ENCODE data around the gene PIRT.
"Not testable (repeated sequence)": the region's sequence is repeated elsewhere in the genome, so short reads cannot be mapped to it uniquely, and the experiment has no call there.

PIRT gene

DNA sequence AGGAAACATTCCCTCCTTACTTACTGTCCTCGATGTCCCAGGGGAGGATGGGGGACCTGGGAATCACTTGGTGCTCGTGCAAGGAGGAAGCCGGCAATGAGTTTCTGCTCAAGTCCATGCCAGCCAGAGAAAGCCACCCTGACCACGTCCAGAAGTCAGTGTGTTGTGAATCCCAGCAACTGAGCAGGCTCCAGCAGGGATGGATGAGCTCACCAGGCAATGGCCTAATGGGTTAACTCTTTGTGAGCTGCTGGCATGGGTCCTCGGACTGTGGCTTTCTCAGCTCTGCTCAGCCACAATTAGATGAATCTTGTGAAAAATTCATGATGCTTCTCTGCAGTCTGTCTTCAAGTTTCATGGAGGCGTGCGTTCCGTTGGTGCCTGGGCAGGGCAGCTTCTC lies at the start of gene PIRT:
Gene PIRT (minus strand): TSS at position 167 of the 400 bp plus-strand sequence. CDS start 12,442 bp downstream, outside the sequence.
- no peak for DNase-seq (ENCODE audit: low spot score)

- no peak for DNase-seq (ENCODE audit: low spot score)
Measured at GRCh38 chr17:10881959-10882358, 44.1 kb upstream of the PIRT start.

DNA sequence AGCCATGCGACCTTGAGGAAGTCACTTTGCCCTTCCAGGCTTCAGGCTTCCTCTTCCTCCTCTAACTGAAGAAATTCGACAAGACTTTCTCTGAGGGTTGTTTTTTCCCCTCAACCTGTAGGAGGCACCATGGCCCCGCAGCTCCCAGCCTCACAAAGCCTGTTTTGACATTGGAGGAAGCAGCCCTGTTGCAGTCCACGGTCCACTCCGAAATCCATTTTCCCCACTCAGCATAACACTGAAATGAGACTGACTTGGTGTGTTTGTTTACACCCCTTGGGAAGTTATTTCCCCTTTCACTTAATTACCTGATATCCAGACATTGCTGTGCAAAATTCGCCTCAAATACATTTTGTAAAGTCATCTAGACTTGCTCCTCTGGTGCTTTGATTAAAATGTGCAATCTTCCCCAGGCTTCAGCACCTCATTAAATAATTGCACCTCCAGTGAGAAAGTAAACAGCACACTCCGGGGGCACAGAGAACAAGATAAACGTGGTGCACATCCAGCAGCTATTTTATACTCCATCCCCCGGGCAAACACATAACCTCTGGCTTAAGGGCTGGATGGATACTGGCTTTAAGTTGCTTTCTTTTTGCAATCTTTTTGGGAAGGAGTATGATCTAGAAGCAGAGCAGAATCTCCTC lies 41.4 kb upstream of the PIRT start:
- DNase-seq (ENCODE audit: low spot score): no peak

GRCh38 chr17:10875984-10876555 lies 38.2 kb upstream of the PIRT start:
- DNase-seq (ENCODE audit: low spot score): peak; percentile 29

- DNase-seq (ENCODE audit: low spot score): peak; percentile 46
Measured at GRCh38 chr17:10875430-10875851, 37.6 kb upstream of the PIRT start.

GRCh38 chr17:10871914-10872313 lies 34.0 kb upstream of the PIRT start:
- no peak for DNase-seq (ENCODE audit: low spot score)

DNA sequence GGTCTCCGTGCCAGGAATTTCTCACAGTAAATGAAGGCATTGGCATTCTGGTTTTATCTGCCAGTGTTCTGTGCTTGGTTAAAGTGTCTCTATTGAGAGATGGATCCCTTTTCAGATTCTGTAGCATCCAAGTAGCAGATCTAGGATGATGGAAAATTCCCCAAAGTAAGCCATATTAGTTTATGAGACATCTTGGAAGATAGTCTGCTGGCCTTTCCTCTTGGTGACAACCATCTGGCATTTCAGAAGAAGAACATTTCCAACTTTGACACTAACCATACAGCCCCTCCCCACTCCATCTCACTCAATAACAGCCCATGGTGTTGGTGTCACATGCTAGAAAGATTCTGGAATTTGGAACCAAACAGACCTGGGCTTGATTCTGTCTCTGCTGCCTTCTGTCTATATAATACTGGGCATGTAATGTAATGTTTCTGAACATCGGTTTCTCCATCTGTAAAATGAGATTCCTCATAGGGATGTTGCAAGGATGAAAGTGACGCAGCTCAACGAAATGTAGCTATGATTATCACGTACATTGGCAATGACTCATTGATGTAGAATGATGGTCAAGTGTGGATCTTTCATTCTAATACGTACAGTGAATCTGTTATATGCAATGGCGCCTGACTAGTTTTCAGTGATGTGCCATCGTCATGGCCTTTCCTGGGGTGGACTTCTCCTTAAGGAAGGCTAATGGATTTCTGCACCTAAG lies 32.6 kb upstream of the PIRT start:
- peak; percentile 30 for DNase-seq (ENCODE audit: low spot score)

DNA sequence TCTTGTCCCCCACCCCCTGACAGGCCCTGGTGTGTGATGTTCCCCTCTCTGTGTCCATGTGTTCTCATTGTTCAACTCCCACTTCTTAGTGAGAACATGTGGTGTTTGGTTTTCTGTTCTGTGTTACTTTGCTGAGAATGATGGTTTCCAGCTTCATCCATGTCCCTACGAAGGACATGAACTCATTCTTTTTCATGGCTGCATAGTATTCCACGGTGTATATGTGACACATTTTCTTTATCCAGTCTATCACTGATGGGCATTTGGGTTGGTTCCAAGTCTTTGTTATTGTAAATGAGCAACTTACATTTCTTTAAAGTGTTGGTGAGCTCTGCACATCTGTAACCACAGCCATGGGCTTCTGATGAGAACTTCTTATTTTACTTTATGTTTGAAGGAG lies 30.9 kb upstream of the PIRT start:
- not testable (repeated sequence) for DNase-seq (ENCODE audit: low spot score)

DNA sequence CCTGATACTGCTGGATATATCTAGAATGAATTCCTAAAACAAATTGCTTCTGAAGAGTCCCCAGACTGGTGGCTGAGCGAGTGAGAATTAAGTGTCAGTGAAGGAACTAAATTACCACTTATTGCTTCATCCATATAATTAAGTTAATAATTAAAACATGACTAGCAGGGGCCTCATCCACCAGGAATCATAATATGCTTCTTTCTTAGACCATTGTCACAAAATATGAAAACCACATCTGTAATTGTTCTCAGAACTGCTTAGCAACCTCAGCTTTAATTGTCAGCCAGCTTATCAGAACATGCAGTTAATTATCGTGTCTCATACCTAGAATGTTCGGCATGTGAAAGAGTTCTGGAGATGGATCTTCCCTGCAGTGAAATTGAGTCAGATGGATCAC lies 21.2 kb upstream of the PIRT start:
- DNase-seq (ENCODE audit: low spot score): no peak

DNA sequence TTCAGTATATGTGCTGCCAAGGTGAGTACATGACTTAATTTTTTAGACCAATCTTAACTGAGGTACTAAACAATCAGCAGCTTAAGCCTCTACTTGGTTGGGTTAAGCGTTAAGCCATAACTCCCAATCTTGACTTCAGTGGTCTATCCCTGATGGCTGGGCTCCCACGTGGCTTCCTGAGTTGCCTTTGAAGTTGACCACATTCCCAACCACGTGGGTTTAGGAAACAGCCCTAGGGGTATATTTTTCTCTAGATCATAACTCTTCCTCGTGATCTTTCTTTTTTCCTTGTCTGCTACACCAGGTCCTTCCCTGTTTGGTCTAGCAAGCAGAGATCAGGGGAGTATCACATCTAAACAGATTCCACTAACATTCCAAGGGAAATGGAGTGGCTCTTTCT lies 20.1 kb upstream of the PIRT start:
- no peak for DNase-seq (ENCODE audit: low spot score)

DNA sequence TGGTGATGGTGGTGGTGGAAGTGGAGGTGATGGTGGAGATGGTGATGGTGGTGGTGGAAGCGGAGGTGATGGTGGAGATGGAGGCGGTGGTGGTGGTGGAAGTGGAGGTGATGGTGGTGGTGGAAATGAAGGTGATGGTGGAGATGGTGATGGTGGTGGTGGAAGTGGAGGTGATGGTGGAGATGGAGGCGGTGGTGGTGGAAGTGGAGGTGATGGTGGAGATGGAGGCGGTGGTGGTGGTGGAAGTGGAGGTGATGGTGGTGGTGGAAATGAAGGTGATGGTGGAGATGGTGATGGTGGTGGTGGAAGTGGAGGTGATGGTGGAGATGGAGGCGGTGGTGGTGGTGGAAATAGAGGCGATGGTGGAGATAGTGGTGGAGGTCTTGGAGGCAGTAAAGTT lies 8.7 kb upstream of the PIRT start:
- not testable (repeated sequence) for DNase-seq (ENCODE audit: low spot score)

GRCh38 chr17:10845388-10845751 lies 7.5 kb upstream of the PIRT start:
- DNase-seq (ENCODE audit: low spot score): no peak

- DNase-seq (ENCODE audit: low spot score): peak; percentile 72
Measured at GRCh38 chr17:10844621-10845387, 6.9 kb upstream of the PIRT start.

- DNase-seq (ENCODE audit: low spot score): no peak
Measured at GRCh38 chr17:10843811-10844210, 5.9 kb upstream of the PIRT start.

DNA sequence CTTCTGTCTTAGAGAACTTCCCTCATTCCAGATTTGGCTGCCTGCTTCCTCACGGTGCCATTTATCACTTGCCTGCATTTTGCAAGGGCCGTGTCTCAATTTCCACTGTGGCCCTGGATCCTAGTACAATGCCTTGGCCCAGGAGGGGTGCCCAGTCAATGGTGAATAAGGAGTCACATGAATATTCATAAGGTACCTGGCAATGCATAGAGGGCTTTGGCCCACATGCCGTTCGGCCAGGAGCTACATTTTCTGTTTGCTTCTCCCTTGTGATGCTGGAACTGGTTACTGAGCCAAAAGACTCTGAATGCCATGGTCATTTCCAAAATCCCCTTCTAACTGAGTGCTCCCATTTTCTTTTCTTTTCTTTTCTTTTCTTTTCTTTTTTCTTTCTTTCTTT lies 4.8 kb upstream of the PIRT start:
- DNase-seq (ENCODE audit: low spot score): no peak

GRCh38 chr17:10838682-10839081 lies 795 bp upstream of the PIRT start:
- no peak for DNase-seq (ENCODE audit: low spot score)

DNA sequence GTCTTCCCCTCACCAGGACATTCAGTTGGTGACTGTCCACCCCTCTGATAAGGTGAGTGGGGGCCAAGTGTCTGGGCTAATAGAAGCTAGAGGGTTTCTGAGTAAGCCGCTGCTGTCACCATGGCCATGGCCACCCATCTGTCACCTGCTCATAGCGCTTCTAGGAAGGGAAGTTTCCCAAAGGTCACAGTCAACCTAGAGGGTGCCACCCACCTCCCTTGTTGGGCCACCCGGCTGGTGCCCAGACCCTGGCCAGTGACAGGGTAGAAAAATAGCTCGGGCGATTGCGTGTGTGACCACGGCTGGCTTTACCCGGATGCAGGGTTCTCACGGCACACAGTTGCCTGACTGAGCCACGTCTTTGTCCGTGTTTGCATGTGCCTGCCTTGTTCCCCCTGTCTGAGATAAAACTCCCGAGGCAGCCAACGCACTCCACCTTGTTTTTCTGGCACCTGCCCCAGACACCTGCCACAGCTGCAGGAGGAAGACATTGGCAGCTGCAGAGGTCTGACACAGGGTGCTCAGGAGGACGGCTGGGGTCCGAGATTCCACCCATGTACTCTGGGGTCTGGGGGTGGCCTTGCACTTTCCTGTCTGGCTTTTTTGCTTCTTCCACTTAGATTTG lies 809 bp downstream of the PIRT start:
- no peak for DNase-seq (ENCODE audit: low spot score)

- no peak for DNase-seq (ENCODE audit: low spot score)
Measured at GRCh38 chr17:10836145-10836544, 1.7 kb downstream of the PIRT start.

- no peak for DNase-seq (ENCODE audit: low spot score)
Measured at GRCh38 chr17:10831696-10832095, 6.2 kb downstream of the PIRT start.

- no peak for DNase-seq (ENCODE audit: low spot score)
Measured at GRCh38 chr17:10827898-10828552, 9.9 kb downstream of the PIRT start.

- DNase-seq (ENCODE audit: low spot score): no peak
Measured at GRCh38 chr17:10824874-10825273, 13.0 kb downstream of the PIRT start.

DNA sequence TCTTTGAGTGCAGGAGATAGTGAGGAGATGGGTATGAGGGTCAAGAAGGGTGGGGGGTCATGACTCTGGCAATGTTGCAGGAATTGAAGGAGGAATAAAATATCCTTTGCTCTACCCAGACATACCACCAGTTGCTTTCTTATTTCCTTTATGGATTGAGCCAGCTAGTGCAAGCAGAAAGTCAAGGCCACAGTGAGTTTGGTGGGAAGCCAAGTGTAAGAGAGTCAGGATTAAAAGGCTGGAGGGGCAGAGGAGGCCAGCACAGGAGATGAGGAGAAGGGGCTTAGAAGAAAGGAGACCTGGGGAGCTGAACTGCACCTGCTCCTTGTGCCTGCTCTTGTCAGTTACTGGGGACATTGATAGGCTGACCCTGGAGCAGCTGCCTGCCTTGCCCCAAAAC lies 16.1 kb downstream of the PIRT start:
- no peak for DNase-seq (ENCODE audit: low spot score)
